Measurements from ENCODE around the gene TNFAIP8L2.

GRCh38 chr1:151133018-151133806, 23.2 kb upstream of the TNFAIP8L2 start:
- TF ChIP-seq CTCF (IDR thresholded peaks at IDR 0.05) (no peak), POLR2A (IDR thresholded peaks at IDR 0.05) (no peak)

All from breast epithelium (tissue), 3 donors.